Hematopoietic multipotent progenitor cell (in vitro differentiated cells): ENCODE results near the gene ENTREP3. TPM values are rescaled to one million over a fixed set of nuclear protein-coding genes. Genes with fewer than 3 reads are reported as not detected.

Source experiments
- DNase-seq, 3 donors: peaks; one replicate each; pipeline ENCODE4 v3.0.0-alpha.2; 2011 to 2015; ENCODE audit warnings: low read depth in 2 of 3, low spot score in 2 of 3
- total RNA-seq: library from RNA; depleted of rRNA; stranded (reverse); fragments of >200 nt; gene quantifications from one replicate; pipeline ENCODE4 v1.2.3, GENCODE V29; 2012

ENTREP3 gene
- total RNA-seq, 1 donor, result 8.9 TPM

DNA sequence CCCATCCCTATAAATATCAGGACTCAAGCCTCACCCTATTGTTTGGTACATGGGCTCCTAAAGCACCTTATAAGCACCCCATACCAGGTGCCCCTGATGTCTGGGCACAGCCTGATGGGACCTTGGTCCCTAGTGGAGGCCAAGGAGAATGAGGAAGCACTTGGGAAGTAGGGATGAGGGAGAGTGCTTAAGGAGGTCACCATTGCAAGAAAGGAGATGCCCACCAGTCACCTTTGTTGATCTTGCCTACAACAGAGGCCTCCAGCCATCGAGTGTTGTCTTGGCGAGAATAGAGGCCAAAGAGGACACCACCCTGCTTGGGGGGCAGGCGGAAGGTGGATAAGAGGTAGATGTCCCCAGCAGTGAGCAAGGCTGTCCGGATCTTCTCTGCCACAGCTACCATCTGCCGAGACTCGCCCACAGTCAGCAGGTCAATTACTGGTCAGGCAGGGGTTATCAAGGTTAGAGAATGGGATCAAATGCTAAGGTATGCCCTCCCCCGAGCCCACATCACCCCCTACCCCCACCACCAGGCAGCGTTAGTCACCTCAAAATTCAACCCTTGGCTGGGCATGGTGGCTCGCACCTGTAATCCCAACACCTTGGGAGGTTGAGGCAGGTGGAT is 49.2 kb downstream of the ENTREP3 start:
- no peak for DNase-seq

DNA sequence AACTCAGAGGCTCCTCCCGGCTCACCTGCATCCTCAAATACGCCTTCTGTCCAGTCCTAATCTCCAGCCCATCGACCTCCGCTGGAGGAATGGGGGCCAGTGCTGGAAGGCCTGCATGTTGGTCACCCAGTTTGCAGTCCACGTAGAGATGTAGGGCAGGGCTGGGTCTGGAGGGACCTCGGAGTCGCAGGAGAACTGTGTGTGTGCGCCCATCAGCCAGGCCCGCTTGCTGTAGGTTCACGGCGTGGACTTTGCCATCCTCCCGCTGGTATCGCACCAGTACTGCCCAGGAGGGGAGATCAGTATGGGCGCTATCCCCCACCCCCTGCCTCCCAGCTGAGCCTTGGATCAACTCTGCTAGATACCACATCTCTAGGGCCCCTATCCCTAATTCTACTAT is 50.2 kb downstream of the ENTREP3 start:
- no peak for DNase-seq

DNA sequence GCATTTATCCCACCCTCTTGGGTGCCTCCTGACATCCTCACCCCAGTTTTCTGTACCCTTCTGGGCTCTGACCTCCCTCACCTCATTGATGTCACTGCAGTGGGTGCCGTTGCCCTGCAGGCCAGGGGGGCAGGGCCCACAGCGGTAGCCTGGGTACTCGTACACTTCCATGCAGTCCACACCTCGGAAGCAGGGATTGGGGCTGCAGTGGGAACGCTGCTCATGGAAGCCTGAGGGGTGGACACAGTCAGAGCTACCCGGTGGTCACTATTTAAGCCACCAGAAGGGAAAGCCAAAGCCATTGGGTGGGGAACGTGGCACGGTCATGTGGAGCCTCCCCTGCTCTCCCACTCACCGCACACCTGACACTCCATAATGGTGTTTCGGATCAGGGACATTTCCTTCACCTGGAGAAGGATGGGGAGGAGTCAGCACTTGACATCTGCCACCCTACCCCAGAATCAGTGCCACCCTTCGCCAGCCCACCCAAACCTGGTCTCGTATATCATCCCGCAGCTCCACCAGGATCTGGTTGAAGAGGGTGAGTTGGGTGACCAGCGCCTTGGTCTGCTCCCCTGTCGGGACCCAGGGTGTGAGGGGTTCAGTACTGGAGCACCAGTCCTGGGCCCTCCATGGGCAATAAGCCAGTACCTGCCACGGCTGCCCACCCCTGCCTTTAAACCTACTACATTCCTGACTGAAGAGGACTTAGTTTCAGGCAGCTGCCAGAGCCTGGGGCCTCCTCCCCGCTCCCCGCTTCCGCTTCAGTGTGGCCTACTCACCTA is 52.4 kb downstream of the ENTREP3 start:
- DNase-seq, result no peak

DNA sequence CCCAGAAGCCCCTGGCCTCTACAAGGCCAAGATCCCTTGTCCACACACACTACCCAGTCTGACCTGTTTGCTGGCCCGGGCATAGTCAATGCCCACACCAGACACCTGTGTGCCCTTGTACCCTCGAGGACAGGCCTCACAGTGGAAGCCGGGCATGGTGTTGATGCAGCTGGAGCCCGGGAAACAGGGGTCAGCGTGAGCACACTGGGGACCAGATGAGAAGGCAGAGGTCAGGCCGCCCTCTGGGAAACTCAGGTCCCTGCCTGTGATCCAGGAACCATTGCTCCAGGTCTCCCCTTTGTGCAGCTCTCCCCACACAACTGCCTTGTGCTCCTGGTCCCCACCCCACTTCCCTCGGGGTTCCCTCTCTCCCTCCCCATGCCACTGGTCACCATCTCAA is 53.1 kb downstream of the ENTREP3 start:
- DNase-seq, result no peak

DNA sequence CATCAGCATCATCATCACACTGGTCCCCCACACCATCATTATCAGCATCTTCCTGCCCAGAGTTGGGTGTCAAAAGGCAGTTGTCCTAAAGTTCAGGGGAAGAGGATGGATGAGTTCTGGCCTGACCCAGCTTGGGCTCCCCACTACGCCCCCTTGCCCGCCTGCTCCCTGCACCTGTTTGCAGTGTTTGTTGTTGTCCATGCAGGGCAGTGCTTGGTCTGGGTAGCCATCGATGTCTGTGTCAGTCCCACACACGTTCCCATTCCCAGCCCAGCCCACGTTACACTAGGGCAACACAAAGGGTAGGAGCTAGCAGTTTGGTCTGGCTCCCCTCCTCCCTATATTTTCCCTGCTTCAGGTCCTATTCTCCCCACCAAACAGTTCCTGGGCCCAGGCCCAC is 54.4 kb downstream of the ENTREP3 start:
- DNase-seq, result no peak

DNA sequence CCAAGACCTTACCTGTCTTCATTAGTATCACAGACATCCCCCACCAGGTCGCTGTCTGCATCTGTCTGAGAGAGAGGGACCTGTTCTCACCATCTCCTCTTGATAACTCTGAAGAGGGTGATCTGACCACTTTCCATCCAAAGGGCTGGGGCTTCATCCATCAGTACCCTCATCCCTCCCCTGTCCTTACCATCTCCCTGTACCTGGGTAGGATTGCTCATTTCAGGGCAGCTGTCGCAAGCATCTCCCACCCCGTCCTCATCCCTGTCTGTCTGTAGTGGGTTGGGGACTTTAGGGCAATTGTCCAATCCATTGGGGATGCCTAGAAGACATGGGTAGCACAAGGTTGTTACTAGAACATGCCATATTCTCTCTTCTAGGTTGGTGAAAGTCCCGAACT is 55.5 kb downstream of the ENTREP3 start:
- no peak for DNase-seq

DNA sequence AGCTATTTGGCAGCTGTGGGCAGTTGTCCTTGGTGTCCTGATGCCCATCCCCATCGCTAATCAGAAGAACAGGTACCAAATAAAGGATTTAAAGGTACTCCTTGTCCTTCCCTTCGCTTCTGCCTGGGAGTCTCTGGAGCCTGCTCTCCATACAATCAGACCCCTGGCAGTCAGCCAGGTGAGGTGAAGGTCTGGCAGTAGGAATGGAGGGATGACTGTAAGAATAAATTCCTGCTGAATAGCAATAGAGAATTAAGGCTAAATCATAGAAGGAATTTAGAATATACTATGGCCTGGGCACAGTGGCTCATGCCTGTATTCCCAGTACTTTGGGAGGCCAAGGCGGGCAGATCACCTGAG is 56.8 kb downstream of the ENTREP3 start:
- DNase-seq, result no peak

DNA sequence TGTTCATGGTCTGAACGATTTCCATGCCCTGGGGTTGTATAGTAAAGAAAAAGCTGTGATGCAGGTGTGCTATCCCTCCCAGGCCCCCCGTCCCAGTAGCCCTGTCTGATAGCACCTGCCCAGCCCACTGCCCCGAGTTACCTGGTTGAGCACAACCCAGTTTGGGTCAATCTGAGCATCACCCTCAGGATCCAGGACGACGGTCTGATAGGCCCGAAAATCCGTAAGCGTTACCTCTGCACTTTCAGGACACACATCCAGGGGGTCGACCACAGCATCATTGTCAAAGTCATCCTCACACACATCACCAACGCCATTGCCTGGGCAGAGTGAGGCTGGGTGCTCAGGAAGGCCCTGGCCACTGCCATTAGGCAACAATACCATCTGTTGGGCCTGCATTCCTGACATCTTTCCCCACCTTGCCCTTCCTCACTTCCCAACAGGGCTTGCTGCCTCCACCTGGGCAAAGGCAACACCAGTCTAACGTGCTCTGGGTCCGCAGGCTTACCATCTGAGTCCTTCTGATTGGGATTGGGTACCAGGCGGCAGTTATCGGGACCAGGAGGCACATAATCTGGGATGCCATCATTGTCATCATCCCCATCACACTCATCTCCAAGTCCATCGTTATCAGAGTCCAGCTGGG is 57.3 kb downstream of the ENTREP3 start:
- no peak for DNase-seq

Other genes starting within 250 kb of the ENTREP3 start
- gene DCST2, start 221.7 kb downstream of the ENTREP3 start, total RNA-seq, result under 0.01 TPM
- gene DCST1, start 221.7 kb downstream of the ENTREP3 start, total RNA-seq, result under 0.01 TPM
- gene ADAM15, start 204.2 kb downstream of the ENTREP3 start, total RNA-seq, result 60.1 TPM
- 5.9 TPM for gene EFNA4, start 191.7 kb downstream of the ENTREP3 start, total RNA-seq
- 4.8 TPM for gene EFNA3, start 176.6 kb downstream of the ENTREP3 start, total RNA-seq
- 21.3 TPM for gene EFNA1, start 127.6 kb downstream of the ENTREP3 start, total RNA-seq
- 68.1 TPM for gene SLC50A1, start 119.6 kb downstream of the ENTREP3 start, total RNA-seq
- gene DPM3, start 115.0 kb downstream of the ENTREP3 start, total RNA-seq, result 63.0 TPM
- gene KRTCAP2, start 82.2 kb downstream of the ENTREP3 start, total RNA-seq, result 194 TPM
- 32.6 TPM for gene TRIM46, start 81.6 kb downstream of the ENTREP3 start, total RNA-seq
- 72.4 TPM for gene THBS3, start 47.6 kb downstream of the ENTREP3 start, total RNA-seq
- gene MTX1, start 46.8 kb downstream of the ENTREP3 start, total RNA-seq, result 70.3 TPM
- 55.7 TPM for gene SCAMP3, start 6.9 kb upstream of the ENTREP3 start, total RNA-seq
- gene CLK2, start 18.0 kb upstream of the ENTREP3 start, total RNA-seq, result 66.0 TPM
- gene HCN3, start 22.0 kb upstream of the ENTREP3 start, total RNA-seq, result 4.6 TPM
- 1.1 TPM for gene PKLR, start 46.0 kb upstream of the ENTREP3 start, total RNA-seq
- gene FDPS, start 53.4 kb upstream of the ENTREP3 start, total RNA-seq, result 85.4 TPM
- 17.2 TPM for gene RUSC1, start 65.4 kb upstream of the ENTREP3 start, total RNA-seq